AG09319 (cell line): ENCODE results near the gene MPP1.

Experiments used
- DNase-seq: peaks from one replicate; pipeline ENCODE4 v3.0.0-alpha.2; 2010; ENCODE audit warnings: low read depth; ENCODE audit errors: extremely low read depth
- CTCF ChIP-seq: IDR thresholded peaks from 2 replicates; pipeline ENCODE4 v1.5.1; 2011; ENCODE audit warnings: low read depth, mild to moderate bottlenecking, inconsistent platforms, low read length, moderate library complexity

The MPP1 gene

GRCh38 chrX:154784149-154784995, 20.9 kb downstream of the MPP1 start:
- DNase-seq, result no peak
- no peak for TF ChIP-seq CTCF

GRCh38 chrX:154780968-154781367, 24.3 kb downstream of the MPP1 start:
- no peak for DNase-seq
- no peak for TF ChIP-seq CTCF

GRCh38 chrX:154779261-154779660, 26.0 kb downstream of the MPP1 start:
- TF ChIP-seq CTCF, result no peak
- DNase-seq, result peak; percentile 11

GRCh38 chrX:154776753-154777152, 28.5 kb downstream of the MPP1 start:
- DNase-seq, result no peak
- TF ChIP-seq CTCF, result no peak

GRCh38 chrX:154775419-154776349, 29.6 kb downstream of the MPP1 start:
- TF ChIP-seq CTCF, result no peak
- no peak for DNase-seq

GRCh38 chrX:154774622-154775021, 30.7 kb downstream of the MPP1 start:
- no peak for DNase-seq
- no peak for TF ChIP-seq CTCF
